Peyer's patch (tissue), 4 donors: ENCODE measurements around the gene PLEKHH1. TPM values are rescaled to one million over a fixed set of nuclear protein-coding genes. Genes with fewer than 3 reads are reported as not detected.

Source experiments
- DNase-seq, 3 donors: peaks; one replicate each; pipeline ENCODE4 v3.0.0-alpha.2; 2017 to 2019
- H3K27ac ChIP-seq, 4 donors: fragments of 200-600 bp; sonication (generic); one replicate each; pipeline ENCODE4 v1.5.1; 2016 to 2019
- H3K27me3 ChIP-seq, 2 donors: fragments of 200-600 bp; sonication (generic); one replicate each; pipeline ENCODE4 v1.5.1; 2019
- H3K36me3 ChIP-seq, 3 donors: fragments of 200-600 bp; sonication (generic); one replicate each; pipeline ENCODE4 v1.5.1; 2016 to 2019
- H3K4me1 ChIP-seq, 4 donors: fragments of 200-600 bp; sonication (generic); one replicate each; pipeline ENCODE4 v1.5.1; 2016 to 2019
- H3K4me3 ChIP-seq, 4 donors: fragments of 200-600 bp; sonication (generic); 1 replicate in 3 of 4; 2 replicates in 1 of 4; pipeline ENCODE4 v1.5.1; 2016 to 2019; ENCODE audit warnings: mild to moderate bottlenecking in 1 of 4
- H3K9me3 ChIP-seq, 4 donors: fragments of 200-600 bp; sonication (generic); one replicate each; pipeline ENCODE4 v1.5.1; 2016 to 2019; ENCODE audit warnings: mild to moderate bottlenecking in 1 of 4
- POLR2A ChIP-seq, 2 donors: fragments of 450-650 bp; IDR thresholded peaks; one replicate each; pipeline ENCODE4 v1.5.1; 2017; ENCODE audit warnings: antibody characterized with exemption in 2 of 2, mild to moderate bottlenecking in 2 of 2, moderate library complexity in 2 of 2
- total RNA-seq, 4 donors: library from RNA; depleted of rRNA; stranded (reverse); fragments of >200 nt; gene quantifications; one replicate each; pipeline ENCODE4 v1.1.0, GENCODE V29; 2016
- TF ChIP-seq, protein P1 (sequence below), 6 experiments: fragments of 450-650 bp in 4 of 6; fragments of 200-600 bp in 2 of 6; sonication (generic) in 1 of 6; IDR thresholded peaks; one replicate each; pipeline ENCODE4 v1.5.1; 2017 to 2019; ENCODE audit warnings: antibody characterized with exemption in 6 of 6, mild to moderate bottlenecking in 3 of 6, moderate library complexity in 1 of 6

PLEKHH1 gene
- total RNA-seq, 4 donors from 2014 or later = 68.5 to 142 (median 92.0) TPM

GRCh38 chr14:67572608-67573007, 39.5 kb downstream of the PLEKHH1 start:
- peak in 1 of 3 donors; percentile 16 for DNase-seq
- peaks cover 0 to 15% (median 0%) of the 10 kb centered on the region in 3 donors for H3K36me3 ChIP-seq
- H3K27ac ChIP-seq = no peak overlapping the region
- H3K9me3 ChIP-seq = no peaks in the 10 kb centered on the region
- H3K4me1 ChIP-seq = peaks cover 0 to 7% (median 0%) of the 10 kb centered on the region in 4 donors
- no peak overlapping the region for H3K4me3 ChIP-seq
- TF ChIP-seq, protein P1, sequence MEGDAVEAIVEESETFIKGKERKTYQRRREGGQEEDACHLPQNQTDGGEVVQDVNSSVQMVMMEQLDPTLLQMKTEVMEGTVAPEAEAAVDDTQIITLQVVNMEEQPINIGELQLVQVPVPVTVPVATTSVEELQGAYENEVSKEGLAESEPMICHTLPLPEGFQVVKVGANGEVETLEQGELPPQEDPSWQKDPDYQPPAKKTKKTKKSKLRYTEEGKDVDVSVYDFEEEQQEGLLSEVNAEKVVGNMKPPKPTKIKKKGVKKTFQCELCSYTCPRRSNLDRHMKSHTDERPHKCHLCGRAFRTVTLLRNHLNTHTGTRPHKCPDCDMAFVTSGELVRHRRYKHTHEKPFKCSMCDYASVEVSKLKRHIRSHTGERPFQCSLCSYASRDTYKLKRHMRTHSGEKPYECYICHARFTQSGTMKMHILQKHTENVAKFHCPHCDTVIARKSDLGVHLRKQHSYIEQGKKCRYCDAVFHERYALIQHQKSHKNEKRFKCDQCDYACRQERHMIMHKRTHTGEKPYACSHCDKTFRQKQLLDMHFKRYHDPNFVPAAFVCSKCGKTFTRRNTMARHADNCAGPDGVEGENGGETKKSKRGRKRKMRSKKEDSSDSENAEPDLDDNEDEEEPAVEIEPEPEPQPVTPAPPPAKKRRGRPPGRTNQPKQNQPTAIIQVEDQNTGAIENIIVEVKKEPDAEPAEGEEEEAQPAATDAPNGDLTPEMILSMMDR (IDR thresholded peaks at IDR 0.05) = no peak
- TF ChIP-seq POLR2A (IDR thresholded peaks at IDR 0.05) = no peak
- H3K27me3 ChIP-seq = no peaks in the 10 kb centered on the region

- Histone ChIP-seq H3K4me3 (no peak overlapping the region), H3K4me1 (peaks cover 0 to 7% (median 0%) of the 10 kb centered on the region in 4 donors), H3K9me3 (no peaks in the 10 kb centered on the region), H3K27me3 (no peaks in the 10 kb centered on the region), H3K36me3 (peaks cover 0 to 18% (median 0%) of the 10 kb centered on the region in 3 donors), H3K27ac (no peak overlapping the region)
- TF ChIP-seq, protein P1 (IDR thresholded peaks at IDR 0.05) = no peak
- TF ChIP-seq POLR2A (IDR thresholded peaks at IDR 0.05) = no peak
- DNase-seq = peak in 2 of 3 donors; percentile 56 to 59
Observed at GRCh38 chr14:67573228-67574010, 40.3 kb downstream of the PLEKHH1 start.

DNA sequence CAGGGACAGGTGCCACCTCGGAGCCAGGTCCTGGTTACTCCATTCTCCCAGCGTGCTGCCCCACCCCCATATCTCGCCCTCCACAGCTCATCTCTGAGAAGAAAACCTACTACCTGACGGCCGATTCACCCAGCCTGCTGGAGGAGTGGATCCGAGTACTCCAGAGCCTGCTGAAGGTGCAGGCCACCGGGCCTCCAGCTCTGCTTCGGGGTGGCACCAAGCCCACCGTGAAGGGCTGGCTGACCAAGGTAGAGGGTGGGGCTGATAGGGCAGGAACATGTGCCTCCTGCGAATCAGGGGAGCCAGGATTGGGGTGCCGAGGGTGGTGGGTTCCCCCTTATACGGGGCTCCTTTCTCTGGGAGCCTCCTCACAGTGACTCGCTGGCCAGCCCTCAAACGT, 41.1 kb downstream of the PLEKHH1 start:
- H3K9me3 ChIP-seq = no peaks in the 10 kb centered on the region
- no peaks in the 10 kb centered on the region for H3K27me3 ChIP-seq
- no peak overlapping the region for H3K4me3 ChIP-seq
- H3K27ac ChIP-seq = no peak overlapping the region
- peaks cover 0 to 7% (median 0%) of the 10 kb centered on the region in 4 donors for H3K4me1 ChIP-seq
- peaks cover 0 to 18% (median 0%) of the 10 kb centered on the region in 3 donors for H3K36me3 ChIP-seq
- peak in 1 of 3 donors; percentile 36 for DNase-seq
- no peak for TF ChIP-seq POLR2A (IDR thresholded peaks at IDR 0.05)
- TF ChIP-seq, protein P1 (IDR thresholded peaks at IDR 0.05) = no peak

GRCh38 chr14:67574806-67575205, 41.7 kb downstream of the PLEKHH1 start:
- peak in 1 of 3 donors; percentile 32 for DNase-seq
- Histone ChIP-seq H3K4me1 (peaks cover 0 to 7% (median 0%) of the 10 kb centered on the region in 4 donors), H3K27me3 (no peaks in the 10 kb centered on the region), H3K9me3 (no peaks in the 10 kb centered on the region), H3K4me3 (no peak overlapping the region), H3K36me3 (peaks cover 0 to 13% (median 0%) of the 10 kb centered on the region in 3 donors), H3K27ac (no peak overlapping the region)
- TF ChIP-seq, protein P1 (IDR thresholded peaks at IDR 0.05) = no peak
- no peak for TF ChIP-seq POLR2A (IDR thresholded peaks at IDR 0.05)

DNA sequence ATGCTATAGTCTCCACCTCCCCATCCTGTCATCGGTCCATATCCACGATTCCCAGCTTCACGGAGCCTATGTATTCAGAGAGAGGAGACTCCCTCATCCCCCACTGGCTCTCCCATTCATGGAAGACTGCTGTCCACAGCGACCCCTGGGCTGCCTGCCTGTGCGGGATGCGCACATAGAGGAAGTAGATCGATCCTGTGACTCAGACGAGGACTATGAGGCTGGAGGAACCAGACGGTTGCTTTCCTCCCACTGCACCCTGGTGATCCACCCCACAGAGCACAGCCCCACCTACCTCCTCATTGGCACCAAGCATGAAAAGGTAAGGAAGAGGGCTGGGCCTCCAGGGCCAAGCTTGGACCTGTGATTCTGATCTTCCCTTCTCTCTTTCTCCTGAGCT, 42.6 kb downstream of the PLEKHH1 start:
- H3K36me3 ChIP-seq = peaks cover 0 to 13% (median 0%) of the 10 kb centered on the region in 3 donors
- no peak for TF ChIP-seq POLR2A (IDR thresholded peaks at IDR 0.05)
- TF ChIP-seq, protein P1 (IDR thresholded peaks at IDR 0.05) = no peak

More for the DNA sequence above, 42.6 kb downstream of the PLEKHH1 start:
- Histone ChIP-seq H3K9me3 (no peaks in the 10 kb centered on the region), H3K27ac (no peak overlapping the region), H3K4me1 (peaks cover 0 to 7% (median 0%) of the 10 kb centered on the region in 4 donors), H3K4me3 (no peak overlapping the region), H3K27me3 (no peaks in the 10 kb centered on the region)
- DNase-seq = peak in 1 of 3 donors; percentile 42
